Coronary artery (tissue), 2 donors: ENCODE data around the gene LRRFIP1.

Source experiments
- DNase-seq: peaks from one replicate; pipeline ENCODE4 v3.0.0-alpha.2; 2017; ENCODE audit warnings: low spot score
- H3K27ac ChIP-seq, 2 donors: fragments of 200-600 bp; sonication (generic); one replicate each; pipeline ENCODE4 v1.5.1; 2016 to 2019
- H3K4me3 ChIP-seq: fragments of 200-600 bp; sonication (generic); 2 replicates; pipeline ENCODE4 v1.5.1; 2016; ENCODE audit warnings: mild to moderate bottlenecking, moderate library complexity
- CTCF ChIP-seq: fragments of 200-600 bp; sonication (generic); IDR thresholded peaks from one replicate; pipeline ENCODE4 v1.5.1; 2019; ENCODE audit warnings: antibody characterized with exemption

The LRRFIP1 gene

GRCh38 chr2:237701033-237701858, 73.9 kb downstream of the LRRFIP1 start:
- TF ChIP-seq CTCF = no peak
- peak overlapping the region; percentile 44 for H3K4me3 ChIP-seq
- DNase-seq = peak; percentile 74
- H3K27ac ChIP-seq = peak overlapping the region; percentile 82 to 90

GRCh38 chr2:237701859-237702390, 74.5 kb downstream of the LRRFIP1 start:
- Histone ChIP-seq H3K4me3 (peak overlapping the region; percentile 44), H3K27ac (peak overlapping the region; percentile 82 to 90)
- TF ChIP-seq CTCF = no peak
- no peak for DNase-seq

DNA sequence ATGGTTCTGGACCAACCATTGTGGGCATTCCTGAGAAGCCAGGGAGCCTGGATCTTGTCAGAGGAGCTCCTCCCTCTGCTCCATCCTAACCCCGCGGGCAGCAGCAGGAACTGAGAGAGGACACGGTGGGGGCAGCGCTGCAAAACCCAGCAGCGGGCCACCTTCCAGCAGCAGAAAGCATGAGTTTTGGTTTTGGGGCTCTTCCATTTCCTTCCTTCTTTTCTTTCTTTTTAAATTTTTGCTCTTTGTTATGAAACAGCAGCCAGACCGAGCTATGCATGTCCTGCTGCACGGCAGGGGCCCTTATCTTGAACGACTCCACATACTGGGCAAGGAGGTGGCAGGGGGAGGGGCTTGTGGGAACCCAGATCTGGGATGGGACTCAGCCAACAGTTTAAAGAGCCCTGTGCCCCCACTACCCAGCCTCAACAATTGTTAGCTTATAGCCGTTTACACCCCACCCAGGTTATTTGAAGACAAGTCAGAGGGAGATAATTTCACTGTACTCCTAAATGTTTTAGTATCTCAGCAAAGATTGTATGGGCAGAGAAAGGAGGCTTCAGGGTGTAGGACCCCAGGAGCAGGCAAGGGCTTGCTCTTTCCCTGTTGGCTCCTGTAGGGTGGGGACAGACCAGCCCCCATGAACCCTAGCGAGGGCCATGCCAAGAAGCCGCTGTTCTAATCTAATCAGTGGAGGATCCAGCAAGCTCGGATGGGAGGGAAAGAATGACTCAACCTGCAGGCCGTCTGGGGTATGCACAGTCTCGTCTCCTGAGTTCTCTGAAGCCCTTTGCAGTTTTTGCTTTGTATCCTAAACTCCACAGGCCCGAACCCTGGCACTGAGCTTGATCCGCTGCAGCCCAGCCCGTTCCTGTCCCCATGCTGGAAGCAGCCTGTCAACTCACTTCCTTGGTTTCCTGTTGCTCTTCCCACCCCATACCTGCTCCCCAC, 75.3 kb downstream of the LRRFIP1 start:
- H3K4me3 ChIP-seq = peak overlapping the region; percentile 44
- H3K27ac ChIP-seq = peak overlapping the region; percentile 82 to 90
- TF ChIP-seq CTCF = no peak
- no peak for DNase-seq

DNA sequence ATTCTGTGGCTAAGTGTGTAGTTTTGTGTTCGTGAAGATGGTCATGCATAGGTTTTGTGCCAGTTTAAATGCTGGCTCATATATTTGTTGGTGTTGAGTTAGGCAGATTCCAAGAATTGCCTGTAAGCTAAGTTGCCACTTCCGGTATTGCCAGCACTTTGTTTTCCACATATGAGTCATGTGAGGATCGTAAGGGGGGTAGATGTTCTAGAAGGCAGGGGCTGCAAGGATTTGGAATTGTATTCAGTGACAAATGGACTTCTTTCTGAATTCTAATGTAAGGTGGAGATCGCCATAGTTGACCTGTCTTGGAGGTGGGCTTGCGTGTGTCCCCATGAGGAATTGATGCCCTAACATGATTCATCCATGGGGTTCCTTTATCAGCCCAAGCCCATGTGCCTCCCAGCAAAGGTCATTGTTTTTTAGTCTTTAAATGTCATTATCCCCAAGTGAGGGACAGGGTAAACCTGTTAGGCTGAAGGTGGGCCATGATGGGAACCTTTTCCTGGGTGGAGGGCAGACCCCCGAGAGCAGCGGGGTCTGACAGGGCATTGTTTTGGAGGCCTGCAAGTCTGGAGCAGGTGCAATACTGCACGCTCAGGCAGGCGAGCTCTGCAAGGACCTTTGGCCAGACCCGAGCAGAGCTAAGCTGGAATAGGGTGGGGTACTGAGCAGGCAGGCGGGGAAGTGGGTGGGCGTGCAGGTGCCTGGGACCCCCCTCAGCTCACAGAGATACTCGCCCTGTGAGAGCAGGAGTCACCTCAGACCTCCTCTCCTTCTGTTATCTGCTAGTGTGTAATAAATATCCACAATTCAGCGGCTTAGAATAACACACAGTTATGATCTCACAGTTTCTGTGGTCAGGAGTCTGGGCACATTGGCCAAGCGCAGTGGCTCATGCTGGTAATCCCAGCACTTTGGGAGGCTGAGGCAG, 77.4 kb downstream of the LRRFIP1 start:
- DNase-seq = no peak
- Histone ChIP-seq H3K4me3 (peak overlapping the region; percentile 1), H3K27ac (peak overlapping the region; percentile 82 to 90)
- TF ChIP-seq CTCF = no peak

DNA sequence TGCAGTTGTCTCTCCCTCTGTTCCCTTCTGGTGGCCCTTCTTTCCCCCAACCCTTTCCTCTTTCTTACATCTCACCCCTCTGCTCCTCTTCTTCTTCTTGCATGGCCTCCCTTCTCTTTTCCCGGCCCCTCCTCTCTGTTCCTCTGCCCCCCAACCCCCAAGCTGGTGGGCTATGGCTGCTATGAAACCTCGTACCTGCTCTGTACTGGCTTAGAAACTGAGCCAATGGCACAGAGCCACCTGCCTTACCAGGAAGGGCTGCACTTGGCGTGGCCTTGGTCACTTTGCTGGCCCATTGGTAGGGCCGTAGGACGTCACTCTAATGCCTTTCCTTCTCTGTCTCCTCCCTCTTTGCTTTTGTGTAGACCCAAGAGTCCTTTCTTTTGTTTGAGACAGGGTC, 78.9 kb downstream of the LRRFIP1 start:
- no peak for DNase-seq
- H3K27ac ChIP-seq = peak overlapping the region; percentile 82 to 84
- H3K4me3 ChIP-seq = no peak overlapping the region
- TF ChIP-seq CTCF = no peak

- no peak for TF ChIP-seq CTCF
- H3K27ac ChIP-seq = peak overlapping the region; percentile 82 to 84
- no peak for DNase-seq
- H3K4me3 ChIP-seq = peak overlapping the region; percentile 9
These were observed 80.6 kb downstream of the LRRFIP1 start for GRCh38 chr2:237708065-237708398.
